Measurements from ENCODE around the gene FAM111A.
A peak's percentile ranks its signal among the peaks of the same experiment; 100 is the strongest.

FAM111A gene

DNA sequence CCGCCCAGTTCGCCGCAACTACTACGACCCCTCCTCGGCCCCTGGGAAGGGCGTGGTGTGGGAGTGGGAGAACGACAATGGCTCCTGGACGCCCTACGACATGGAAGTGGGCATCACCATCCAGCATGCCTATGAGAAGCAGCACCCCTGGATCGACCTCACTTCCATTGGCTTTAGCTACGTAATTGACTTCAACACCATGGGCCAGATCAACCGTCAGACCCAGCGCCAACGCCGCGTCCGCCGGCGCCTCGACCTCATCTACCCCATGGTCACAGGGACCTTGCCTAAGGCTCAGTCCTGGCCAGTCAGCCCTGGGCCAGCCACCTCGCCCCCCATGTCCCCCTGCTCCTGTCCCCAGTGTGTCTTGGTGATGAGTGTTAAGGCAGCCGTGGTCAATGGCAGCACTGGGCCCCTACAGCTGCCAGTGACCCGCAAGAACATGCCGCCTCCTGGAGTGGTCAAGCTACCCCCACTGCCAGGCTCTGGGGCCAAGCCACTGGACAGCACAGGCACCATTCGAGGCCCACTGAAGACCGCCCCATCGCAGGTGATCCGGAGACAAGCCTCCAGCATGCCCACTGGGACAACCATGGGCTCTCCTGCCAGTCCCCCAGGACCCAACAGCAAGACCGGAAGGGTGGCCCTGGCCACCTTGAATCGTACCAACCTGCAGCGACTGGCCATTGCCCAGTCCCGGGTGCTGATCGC, 39.2 kb downstream of the FAM111A start:
- no peak for DNase-seq

- peak; percentile 48 for DNase-seq
Observed at GRCh38 chr11:59182457-59183151, 39.9 kb downstream of the FAM111A start.

GRCh38 chr11:59183771-59184170, 41.1 kb downstream of the FAM111A start:
- DNase-seq, result no peak

DNA sequence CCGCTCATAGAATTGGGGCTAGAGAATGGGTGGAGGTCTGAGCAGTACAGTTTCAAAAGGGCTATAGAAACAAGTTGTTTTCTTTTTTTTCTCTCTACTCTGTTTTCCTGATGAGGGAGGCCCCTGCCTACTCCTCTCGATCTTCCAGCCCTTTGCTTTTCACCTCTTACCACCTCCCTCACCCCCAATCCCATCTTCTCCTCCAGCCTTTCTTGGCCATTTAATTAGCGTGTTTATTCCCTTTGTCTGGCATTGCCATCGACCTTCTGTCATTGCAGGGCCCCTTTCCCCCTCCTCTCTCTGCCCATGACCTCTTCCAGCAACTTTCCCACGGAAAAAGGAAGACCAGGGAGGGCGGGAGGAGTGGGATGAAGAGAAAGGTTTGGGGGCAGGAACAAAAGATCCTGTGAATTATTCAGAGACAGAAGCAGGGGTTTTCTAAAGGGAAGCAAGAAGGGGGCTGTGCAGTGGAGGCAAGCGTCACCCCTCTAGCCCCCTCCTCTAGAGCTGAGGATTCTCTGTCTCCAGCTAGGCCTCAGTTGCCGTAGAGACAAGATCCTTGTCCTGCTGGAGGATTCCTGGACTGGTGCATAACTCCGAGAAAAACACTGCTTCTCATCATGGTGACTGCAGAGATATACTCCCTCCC, 42.2 kb downstream of the FAM111A start:
- no peak for DNase-seq

DNA sequence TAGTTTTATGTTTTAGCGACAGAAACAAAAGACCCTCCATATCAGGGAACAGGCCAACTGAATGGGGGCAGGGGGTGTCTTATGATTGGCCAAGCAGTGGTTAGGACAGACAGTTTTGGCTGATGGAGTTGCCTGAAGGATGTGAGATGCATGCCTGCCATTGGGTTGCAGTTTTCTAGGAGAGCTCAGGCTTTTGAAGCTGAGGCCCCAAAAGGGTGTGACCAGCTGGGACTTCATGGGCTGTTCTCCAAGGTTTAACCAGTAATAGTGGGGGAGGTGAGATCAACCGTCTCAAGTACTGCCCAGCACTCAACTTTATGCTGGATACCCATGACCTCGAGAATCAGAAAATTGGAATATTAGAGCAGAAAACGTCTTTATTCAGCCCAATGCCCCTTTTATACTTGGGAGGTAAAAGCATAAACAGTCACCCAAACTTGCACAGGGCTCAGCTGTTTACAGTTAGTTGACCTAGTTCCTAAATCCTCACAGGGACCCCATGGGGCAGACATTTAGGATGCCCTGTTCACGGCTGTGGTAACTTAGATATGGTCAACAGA, 42.8 kb downstream of the FAM111A start:
- no peak for DNase-seq

GRCh38 chr11:59186130-59186594, 43.5 kb downstream of the FAM111A start:
- peak; percentile 72 for DNase-seq

GRCh38 chr11:59187035-59187434, 44.4 kb downstream of the FAM111A start:
- DNase-seq, result no peak

GRCh38 chr11:59187587-59187986, 44.9 kb downstream of the FAM111A start:
- DNase-seq, result no peak

DNA sequence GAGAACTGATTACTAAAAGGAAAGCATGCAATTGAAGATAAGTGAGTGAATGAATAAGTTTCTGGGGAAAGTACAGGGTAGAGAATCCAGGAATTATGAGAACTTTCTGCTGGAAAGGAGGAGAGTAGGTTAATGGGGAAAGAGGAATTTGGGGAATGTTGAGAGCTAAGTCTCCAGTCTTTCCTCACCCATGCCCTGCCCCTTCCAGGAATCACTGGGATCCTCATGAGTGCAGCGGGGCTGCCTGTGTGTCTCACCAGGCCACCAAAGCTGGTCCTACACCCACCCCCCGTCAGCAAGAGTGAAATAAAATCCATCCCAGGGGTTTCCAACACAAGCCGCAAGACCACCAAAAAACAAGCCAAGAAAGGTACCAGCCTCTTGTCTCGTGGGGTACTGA, 46.3 kb downstream of the FAM111A start:
- DNase-seq, result no peak

DNA sequence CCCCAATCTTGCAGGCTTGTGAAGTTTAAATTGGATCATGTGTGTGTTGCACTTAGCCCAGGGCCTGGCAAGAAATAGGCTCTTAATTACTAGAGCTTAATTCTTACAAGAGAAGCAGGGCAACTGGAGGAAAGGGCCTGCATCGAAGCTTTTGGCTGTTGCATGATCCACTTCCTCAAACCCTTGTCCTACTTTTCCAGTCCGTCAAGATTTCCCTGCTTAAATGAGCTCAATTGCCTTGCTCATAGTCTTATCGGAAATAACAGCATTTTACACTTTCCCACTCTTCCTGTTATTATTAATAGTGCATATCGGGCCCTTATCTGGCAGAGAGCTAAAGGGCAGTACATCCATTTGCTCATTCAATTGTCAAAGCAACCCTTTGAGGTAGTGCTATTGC, 47.3 kb downstream of the FAM111A start:
- DNase-seq, result no peak

- no peak for DNase-seq
Observed at GRCh38 chr11:59191095-59191494, 48.4 kb downstream of the FAM111A start.

GRCh38 chr11:59191890-59192289, 49.2 kb downstream of the FAM111A start:
- DNase-seq, result no peak

- DNase-seq, result no peak
Observed at GRCh38 chr11:59192446-59193020, 49.9 kb downstream of the FAM111A start.

GRCh38 chr11:59193587-59194130, 51.0 kb downstream of the FAM111A start:
- DNase-seq, result no peak

DNA sequence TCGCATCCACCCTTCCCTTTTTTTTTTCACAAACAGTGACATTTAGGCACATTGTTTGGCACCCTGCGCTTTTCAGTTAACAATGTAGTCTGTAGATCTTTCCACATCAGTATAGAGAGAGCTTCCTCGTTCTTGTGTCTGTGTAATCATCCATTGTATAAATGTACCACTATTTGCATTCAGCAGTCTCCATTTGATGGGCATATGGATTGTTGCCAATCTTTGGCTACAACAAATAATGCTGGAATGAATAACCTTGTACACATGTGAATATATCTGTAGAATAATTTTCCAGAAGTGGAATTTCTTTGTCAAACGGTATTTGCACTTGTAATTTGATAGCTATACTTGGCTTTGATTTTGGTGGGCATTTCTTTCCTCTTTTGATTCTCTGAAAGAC, 52.9 kb downstream of the FAM111A start:
- no peak for DNase-seq

GRCh38 chr11:59196777-59197176, 54.1 kb downstream of the FAM111A start:
- DNase-seq, result no peak

DNA sequence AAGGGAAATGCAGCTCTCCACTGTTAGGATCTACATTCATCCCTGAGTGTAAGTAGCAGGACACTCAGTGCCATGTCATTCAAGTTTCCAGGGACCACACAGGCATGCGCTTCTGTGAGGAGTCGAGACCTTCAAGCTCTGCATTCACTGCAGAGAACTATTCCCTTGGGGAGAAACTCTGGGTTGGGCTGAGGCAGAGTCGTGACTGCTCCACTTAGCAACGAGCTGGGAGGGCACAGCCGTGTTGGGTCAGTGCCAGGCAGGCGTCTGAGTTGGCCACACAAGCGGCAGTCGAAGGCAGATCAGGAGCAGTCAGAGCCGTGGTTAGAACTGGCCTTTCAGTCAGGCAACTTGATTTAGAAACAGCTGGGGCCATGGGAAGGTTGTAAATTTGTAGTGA, 55.3 kb downstream of the FAM111A start:
- no peak for DNase-seq

GRCh38 chr11:59198726-59199125, 56.1 kb downstream of the FAM111A start:
- no peak for DNase-seq

DNA sequence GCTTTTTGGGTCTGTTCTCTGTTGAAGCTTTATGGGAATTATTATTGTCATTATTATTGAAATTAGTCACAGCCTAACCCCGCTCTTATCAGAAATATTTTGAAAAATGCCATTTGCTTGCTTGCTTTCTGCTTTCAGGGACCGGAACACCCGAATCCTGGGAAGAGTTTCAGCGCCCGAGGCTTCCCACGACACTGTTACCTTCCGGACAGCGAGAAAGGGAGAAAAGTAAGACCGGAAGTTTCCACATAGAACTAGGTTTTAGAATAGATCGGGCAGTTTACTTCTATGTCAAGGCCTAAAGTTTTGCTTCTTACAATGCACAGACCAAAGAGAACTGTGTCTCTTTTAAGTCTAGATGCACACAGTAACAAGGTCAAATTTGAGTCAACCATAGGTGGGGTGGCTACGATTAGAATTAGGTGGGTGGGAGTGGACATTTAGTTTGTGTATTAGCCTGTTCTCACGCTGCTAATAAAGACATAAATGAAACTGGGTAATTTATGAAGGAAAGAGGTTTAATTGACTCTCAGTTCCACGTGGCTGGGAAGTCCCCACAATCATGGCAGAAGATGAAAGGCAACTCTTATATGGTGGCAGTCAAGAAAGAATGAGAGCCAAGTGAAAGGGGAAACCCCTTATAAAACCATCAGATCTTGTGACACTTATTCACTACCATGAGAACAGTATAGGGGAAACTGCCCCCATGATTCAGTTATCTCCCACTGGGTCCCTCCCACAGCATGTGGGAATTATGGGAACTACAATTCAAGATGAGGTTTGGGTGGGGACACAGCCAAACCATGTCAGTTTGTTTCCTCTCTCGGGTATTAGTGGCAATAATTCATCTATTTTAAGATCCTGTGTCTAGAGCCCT, 57.1 kb downstream of the FAM111A start:
- no peak for DNase-seq

- no peak for DNase-seq
Observed at GRCh38 chr11:59200423-59200746, 57.7 kb downstream of the FAM111A start.

GRCh38 chr11:59201353-59201752, 58.7 kb downstream of the FAM111A start:
- no peak for DNase-seq

Data from CD4-positive, alpha-beta T cell treated with Interleukin-17A for 4 hours (primary cell).